Stimulated activated CD8-positive, alpha-beta memory T cell treated with anti-CD3 and anti-CD28 coated beads, Interleukin-15, amount 100 ng/mL, for 1 hour (primary cell): ENCODE data around the gene TMEM38B.
A peak's percentile ranks its signal among the peaks of the same experiment; 100 is the strongest.

ENCODE experiments used
- DNase-seq: peaks from one replicate; pipeline ENCODE4 v3.0.0-alpha.2; 2020; ENCODE audit warnings: low read depth

The TMEM38B gene, protein sequence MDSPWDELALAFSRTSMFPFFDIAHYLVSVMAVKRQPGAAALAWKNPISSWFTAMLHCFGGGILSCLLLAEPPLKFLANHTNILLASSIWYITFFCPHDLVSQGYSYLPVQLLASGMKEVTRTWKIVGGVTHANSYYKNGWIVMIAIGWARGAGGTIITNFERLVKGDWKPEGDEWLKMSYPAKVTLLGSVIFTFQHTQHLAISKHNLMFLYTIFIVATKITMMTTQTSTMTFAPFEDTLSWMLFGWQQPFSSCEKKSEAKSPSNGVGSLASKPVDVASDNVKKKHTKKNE

DNA sequence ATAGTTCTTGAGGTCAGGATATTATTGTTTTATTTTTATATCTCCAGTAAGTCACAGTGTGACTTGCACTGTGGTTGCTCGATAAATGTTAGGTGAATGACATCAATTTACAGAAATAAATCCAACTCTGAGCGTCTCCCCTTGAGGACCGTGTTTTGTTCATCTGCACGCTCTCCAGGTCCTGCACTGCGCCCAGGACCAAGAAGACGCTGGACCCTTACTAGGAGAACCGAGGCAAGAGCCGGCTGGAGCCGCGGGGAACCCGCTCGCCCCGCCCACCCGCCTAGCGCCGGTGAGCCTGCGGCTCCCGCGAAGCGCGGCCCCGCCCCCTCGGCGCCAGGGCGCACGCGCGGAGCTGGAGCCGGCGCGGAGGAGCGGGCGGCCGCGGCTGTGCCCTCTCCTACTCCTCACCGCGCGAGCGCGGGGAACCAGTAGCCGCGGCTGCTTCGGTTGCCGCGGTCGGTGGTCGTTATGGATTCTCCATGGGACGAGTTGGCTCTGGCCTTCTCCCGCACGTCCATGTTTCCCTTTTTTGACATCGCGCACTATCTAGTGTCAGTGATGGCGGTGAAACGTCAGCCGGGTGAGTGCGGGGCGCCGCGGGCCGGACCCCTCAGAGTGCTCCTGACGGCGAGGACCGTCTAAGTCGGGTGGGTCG lies at the start of gene TMEM38B:
Gene TMEM38B, plus strand, starts transcription at position 352 of the 658 bp plus-strand sequence. Its CDS starts 120 bp downstream, at position 472.
- DNase-seq = peak; percentile 41

DNA sequence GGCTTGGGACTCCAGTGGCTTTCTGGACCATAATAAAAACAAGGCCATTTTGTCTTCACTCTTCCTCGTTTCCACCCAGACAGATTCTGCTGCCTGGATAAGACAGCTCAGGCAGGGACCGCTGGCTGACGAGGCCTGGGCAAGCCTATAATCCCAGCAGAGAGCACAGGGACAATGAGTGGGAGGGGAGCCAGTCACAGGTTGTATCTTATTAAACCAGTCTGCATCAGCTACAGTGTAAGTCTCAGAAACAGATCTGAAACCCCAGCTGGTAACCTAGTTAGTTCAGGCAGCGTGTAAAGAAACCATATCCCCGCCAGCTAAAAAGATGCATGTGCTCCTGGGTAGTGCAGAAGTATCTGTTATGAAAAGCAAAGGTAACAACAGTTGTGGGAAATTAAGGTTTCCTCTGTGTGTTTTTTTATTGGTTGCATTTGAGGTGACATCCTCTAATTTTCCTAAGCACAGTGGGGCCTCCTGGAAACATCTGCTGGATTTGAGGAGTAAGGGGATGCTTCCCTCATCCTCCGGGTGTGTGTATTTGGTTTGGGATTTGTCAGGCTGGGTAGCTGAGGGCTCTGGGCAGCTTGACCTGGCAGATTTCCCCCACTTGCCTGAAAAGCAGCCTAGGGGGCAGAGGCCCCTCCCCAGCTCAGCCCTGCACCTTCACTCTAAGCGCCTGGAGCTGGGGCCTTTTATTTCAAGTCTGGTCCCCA lies 47.3 kb upstream of the TMEM38B start:
- no peak for DNase-seq

DNA sequence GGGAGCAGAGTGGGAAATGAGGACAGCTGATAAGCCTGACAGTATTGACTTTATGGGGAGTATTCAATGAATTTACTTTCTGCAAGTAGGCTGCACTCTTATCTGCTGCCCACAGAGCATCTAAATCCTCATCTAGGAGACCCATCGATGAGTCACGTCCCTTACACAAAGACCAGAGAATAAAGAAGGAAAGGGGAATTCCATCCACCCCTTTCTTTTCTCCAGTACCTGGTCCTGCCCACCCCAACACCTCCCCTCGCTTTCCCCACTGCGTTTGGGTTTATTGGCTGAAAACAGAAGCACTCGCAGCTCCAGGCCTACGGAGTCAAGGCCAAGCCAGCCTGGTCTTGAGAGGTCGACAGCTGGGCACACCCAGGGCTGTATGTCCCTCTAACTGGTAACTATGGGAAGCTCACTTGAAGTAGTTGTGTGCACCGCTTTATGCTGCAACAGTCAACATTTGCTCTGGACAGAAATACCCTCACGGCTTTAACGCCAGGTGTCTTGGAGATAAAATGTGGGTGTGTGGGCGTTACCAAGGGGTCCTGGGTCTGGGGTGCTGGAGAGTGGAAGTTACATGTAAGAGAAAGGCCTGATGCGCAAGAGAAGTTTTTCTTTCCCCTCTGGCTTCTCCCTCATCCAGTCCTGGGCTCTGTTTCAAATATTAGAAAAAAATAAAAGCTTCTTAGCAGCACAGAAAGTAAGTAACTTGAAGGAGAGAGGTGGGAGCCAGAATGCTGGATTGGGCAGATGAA lies 46.6 kb upstream of the TMEM38B start:
- DNase-seq = no peak

DNA sequence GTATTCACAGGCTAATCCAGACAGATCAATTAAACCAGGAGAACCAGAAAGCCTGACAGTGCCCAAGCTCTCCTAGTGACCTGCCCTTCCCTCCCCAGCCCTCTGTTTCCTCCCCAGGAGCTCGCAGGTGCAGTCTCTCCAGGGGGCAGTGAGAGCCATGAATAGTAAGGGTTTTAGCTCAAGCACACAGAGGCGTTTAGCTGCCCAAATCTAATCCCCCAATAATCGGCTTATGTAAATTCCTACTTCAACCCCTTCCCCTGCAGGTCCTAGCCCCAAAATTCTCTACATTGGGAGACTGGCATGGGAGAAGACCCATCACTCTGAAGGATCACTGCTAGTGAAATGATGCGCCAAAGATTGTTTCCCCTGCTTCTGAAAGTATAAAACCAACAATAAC lies 42.5 kb upstream of the TMEM38B start:
- no peak for DNase-seq

DNA sequence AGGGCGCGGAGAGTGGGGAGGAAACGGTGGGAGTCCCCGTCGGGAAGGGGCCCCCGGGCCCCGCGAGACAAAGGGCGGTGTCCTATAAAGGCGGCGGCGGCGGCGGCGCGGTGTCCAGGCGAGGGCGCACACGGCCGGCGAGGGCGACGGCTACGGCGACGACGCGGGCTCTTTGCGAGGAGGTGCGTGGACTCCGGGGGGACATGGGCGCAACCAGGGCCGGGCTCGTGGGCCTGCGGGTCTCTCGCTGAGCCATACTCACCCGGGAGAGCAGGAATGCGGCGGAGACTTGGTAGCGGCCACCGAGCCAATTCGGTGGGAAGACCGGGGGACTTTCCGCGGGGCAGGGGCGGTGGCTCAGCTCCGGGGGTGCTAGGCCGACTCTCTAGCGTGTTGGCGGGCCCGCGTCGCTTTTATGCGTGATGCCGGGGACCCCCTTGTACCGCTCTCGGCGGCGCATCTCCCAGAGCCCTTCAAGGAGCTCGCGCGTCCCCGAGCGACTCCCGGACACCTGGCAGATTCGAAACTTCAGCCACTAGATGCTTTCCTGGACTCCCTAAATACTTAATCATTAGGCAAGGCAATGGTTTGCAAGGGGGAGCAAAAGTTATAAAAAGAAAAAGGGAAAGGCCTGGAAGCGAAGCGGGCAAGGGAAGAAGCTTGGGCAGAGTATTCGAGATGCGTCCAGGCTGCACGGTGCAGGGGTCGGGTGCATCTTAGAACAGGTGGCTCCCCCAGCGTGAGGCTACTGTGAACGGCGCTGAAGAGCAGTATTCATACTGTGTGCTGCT lies 38.0 kb upstream of the TMEM38B start:
- no peak for DNase-seq

DNA sequence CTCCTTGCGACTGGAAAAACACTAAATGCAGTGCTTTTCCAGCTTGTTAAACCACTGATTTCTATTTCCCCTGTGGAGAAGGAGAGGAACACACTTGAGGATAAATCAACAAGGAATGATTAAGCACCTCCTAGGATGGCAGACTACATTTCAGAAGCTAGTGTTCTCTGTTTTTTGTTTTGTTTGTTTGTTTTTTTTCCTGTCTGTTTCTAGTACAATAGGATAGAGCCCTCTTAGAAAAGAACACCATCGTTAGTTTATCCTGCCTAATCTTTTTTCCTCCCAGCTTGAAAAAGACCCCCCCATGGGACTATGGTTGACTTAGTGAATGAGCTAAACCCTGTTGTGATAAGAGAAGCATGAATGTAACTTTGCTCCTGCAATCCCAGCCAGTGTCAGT lies 36.0 kb upstream of the TMEM38B start:
- no peak for DNase-seq

DNA sequence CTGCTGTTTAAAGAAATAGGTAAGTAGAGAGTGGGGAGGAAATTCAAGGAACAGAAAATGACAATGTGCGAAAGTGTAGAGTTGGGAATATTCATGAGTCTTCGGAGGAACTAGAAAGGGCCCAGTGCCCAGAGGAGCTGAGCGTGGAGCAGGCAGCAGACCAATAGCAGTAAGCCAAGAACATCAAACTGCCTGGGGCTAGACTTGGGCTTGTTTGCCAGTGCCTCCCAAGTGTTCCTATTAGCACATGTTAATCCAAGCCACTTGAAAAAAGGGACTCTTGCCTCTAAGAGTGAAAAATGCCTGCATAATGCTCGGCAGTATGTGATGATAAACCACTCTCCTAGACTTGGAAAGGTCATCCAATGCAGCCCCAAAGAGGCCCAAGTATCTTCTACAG lies 33.3 kb upstream of the TMEM38B start:
- DNase-seq = no peak

DNA sequence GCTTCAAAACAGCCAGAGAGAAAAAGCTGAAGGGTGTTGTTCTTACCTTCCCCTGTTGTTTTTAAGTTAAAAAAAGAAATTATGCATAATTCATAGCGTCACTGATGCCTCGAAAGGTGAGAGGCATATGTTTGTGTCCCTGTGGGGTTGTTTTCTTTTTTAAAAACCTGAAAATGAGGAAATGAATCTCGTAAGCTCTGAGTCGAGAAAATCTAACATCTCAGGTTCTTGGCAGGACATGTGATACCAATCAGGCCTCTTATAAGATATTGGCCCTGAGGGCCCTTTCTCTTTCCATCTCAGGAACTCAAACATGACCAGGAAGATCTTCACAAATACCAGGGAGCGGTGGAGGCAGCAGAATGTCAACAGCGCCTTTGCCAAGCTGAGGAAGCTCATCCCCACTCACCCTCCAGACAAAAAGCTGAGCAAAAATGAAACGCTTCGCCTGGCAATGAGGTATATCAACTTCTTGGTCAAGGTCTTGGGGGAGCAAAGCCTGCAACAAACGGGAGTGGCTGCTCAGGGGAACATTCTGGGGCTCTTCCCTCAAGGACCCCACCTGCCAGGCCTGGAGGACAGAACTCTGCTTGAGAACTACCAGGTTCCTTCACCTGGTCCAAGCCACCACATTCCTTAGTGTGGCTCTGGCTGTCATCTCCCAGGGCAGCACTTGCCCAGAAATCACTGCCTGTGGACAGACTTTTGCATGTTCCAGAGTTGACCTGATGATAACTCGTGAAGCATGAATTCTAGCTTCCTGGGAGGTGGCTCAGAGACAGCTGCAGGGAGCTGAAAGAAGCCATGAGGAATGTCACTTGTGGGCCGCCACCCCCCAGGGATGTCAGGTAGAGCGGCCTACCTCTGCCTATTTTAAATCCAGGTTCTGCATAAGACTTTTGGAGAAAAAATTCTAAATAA lies 31.9 kb upstream of the TMEM38B start, which contains the start of gene TAL2:
Gene TAL2, plus strand, starts transcription at position 274 of the 921 bp plus-strand sequence. Its CDS starts 40 bp downstream, at position 314.
- DNase-seq = no peak

DNA sequence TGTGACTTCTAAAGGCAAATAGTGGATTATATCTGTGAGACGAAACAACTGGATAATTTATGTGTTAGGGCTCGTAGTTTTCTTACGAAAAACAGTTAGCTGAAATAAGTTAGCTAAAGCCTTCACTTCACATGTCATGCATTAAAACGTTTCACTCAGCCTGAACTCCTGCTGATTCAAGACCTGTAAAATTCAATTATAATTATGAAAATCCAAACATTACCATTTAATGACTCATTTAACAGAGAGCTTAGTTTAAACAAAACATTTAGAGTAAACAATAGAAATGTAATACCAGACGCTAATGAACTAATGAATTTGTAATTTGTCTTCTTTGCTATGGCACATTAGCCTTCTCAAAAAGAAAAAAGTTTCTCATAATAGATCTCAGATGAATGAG lies 30.4 kb upstream of the TMEM38B start:
- DNase-seq = no peak

DNA sequence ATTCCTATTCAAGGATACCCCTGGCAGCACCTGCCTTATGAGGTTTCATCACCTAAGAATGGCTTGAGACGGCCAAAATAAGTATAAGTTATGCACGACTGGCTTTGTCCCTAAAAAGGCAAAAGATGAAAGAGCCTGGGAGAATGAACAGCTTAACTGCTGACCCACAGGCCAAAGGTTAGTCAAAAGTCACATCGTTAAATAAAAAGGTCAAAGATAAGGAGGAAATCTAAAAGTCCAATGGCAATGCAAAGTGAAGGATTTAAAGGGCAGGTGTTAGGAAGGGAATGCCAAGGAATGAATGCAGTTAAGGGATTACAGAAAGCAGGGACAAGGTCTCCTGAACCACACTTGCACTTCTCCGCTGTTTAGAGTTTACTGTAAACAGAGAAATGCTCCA lies 26.5 kb upstream of the TMEM38B start:
- DNase-seq = no peak

DNA sequence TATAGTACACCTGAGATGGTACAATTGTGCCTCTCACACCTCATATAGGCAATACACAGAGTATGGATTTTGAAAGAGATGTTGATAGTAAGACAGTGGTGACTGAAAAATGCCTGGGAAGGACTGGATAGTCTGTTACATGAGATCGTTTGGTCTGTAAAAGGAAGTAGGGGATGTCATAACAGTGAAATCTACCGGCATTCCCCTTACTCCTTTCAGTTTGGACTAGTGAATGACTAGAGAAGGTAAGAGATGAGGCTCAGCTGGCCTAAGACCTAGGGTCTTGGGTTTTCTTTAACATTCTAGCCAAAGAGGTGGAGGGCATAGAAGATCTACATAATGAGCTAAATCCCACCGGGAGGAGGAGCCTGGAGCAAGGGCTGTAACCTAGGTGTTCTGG lies 24.0 kb upstream of the TMEM38B start:
- no peak for DNase-seq

DNA sequence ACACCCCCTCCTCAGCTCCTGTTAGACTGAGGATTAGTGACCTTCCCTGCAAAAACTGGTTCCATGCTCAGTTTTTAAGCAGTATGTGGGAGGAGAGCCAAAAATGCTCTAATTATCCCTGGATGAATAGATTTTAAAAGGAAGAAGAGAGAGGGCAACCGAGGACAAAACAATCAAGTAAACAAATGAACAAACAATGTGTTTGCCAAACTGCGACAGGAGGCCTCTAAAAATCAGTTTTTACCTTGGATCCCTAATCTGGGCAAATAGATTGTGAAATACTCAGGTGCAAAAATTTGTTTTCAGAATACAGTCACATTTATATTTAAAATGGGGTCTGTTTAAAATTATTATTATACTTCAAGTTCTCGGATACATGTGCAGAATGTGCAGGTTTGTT lies 23.6 kb upstream of the TMEM38B start:
- no peak for DNase-seq

DNA sequence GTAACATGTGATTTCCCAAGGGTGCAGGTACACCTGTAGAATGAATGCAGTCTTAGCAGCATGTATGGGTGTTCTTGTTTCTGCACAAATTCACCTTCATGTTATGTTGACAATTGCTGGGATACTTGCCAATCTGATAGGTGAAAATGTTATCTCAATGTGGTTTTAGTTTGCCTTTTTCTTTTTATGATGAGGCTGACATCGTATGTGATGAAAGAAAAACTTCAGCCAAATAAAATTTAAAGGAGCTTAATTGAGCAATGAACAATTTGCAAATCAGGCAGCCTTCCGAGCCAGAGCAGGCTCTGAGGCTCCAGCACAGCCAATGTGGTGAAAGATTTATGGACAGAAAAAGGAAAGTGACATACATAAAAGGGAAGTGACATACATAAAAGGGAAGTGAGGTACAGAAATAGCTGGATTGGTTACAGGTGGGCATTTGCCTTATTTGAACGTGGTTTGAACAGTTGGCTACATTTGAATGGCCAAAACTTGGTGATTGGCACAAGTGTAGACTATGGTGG lies 21.6 kb upstream of the TMEM38B start:
- DNase-seq = no peak

DNA sequence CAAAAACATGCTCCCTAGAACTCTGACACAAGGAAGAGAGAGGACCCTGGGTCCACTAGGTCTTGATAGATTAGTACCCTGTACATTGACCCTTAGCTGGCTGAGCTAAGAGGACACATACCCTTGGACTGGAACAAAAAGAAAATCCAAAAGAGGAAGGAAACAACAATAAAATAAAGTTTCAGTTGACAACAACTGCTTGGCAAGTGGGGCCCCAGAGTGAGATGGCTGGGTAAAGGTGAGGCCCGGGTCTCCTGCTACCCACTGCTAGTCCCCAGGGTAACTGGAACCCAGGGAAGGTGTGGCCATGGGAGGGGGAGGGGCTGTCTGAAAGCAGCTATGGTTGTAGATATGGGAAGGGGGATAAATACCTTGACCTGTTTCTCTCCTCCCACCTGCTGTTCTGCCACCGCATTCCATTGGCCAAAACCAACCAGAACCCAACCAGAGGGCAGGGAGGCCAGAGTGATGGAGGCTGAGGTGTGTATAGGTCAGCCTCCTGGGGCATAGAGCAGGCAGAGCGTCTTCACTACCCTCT lies 20.4 kb upstream of the TMEM38B start:
- no peak for DNase-seq

DNA sequence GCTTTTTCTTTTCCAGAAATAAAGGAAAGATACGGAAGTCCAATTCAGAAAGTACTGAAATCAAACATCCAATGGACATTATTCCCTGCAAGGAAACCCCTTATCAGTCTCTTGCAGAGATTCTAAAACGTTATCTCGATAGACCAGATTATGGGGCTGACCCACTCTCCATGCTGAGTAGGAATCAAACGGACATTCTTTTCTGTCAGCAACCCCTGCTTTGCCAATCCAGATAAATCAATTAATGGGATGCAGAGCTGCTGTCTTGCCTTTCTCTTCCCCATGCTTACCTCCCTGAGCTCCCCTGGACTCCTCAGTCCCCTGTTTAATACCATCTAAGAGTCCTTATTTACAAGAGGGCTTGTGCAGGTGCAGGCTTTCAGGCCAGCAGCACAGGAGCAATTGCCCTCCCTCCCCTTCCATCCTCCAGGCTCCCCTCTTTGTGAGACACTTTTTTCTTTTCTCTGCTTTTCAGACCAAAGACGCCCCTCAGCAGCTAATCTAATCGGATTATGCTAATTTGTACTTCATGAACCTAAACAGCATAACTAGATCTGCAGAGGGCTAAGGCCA lies 17.9 kb upstream of the TMEM38B start:
- no peak for DNase-seq

DNA sequence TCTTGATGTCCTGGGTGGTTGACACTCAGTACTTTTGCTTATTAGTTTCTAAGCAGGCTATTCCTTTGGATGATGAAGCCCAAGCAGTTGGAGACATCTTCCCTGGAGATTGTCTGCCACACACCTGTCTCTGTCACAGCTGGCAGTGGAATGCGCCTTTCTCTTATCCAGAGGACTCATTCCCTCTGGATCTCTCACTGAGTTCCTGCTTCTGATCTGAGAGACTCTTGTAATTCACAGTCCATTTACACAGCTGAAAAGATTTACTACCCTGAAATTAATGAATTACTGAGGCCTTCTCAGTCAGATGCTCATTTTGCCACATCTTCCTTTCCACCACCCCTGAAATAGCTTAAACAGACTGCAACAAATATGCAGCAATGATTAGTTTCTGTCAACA lies 16.2 kb upstream of the TMEM38B start:
- no peak for DNase-seq

DNA sequence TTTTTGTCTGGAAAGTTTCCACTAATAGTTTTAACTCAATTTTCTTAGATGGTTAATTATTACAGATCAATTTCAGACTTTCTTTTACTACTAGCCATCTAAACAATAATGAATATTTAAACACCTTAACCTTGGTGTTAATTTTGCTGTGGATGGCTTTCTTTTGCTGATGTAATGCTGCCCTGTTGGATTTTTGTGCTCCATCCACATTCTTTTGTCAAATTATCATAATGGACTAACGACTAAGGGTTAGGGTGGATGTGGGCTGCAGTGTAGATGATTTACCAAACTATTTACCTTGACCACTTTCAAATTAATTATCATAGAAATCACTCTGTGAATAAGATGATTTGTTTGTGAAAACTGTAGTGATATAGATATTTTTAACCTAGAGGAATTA lies 15.6 kb upstream of the TMEM38B start:
- no peak for DNase-seq

DNA sequence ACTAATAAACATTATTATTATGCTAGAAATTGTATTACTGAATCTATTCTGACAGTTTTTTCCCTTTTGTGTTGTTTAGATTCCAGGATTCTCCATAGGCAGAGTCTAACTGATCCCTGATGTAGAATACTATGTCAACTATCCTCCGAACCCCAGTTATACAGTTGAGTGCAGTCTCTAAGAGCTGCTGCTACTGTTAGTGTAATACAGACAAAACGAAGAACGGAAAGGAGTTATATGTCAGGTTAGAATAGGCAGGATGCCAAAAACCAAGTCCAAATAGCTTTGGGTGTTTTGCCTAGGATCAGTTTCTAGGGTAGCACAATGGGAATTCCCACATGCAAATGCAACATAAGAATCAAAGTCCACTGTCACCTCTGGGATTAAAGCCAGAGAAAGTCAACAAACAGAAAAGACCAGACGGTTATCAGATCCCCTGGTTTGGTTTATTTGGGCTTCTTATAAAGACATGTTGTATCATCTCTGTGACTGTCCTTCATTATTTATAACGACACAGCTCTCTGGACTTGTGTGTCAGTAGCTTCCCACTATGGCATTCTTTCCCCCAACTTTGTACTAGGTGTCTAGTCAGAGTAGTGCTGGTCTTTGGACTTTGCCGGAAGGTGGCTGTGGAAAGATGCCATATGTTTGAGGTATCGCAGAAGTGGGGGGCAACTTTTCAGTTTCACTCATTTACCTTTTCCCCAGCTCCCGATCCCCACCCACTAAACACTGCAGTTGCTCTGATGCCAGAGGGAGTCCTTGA lies 14.9 kb upstream of the TMEM38B start:
- no peak for DNase-seq

DNA sequence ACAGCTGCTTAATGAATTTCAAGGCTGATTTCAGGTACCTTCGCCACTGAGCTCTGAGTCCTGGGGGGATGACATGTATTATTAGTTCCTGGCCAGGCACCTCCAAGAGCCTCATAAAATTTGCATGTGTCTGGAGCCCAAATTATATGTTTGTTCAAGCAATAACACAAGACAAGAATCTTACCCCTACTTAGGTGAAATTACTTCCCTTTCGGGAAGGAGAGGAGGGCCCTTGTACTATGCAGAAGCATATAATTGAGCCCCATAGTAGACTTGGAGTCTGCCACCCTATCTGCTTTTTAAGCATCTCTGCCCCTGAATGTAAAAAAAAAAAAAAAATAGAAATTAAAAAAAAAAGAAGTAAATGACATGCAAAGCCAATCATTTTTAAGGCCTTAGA lies 13.0 kb upstream of the TMEM38B start:
- no peak for DNase-seq
